ENCODE data around the gene PPP1R37. TPM values are rescaled to one million over a fixed set of nuclear protein-coding genes. Genes with fewer than 3 reads are reported as not detected.

The PPP1R37 gene
- total RNA-seq, 1 experiment from 2014 or later, result 33.6 TPM

- peak overlapping the region; percentile 27 for H3K4me2 ChIP-seq (ENCODE audit: insufficient read depth, insufficient read length, low read length)
- H3K79me2 ChIP-seq (ENCODE audit: insufficient read depth, low read length), result no peaks in the 10 kb centered on the region
- no peak overlapping the region for H3K56ac ChIP-seq (ENCODE audit: insufficient read length, low read depth, low read length)
- no peak overlapping the region for H3K23ac ChIP-seq (ENCODE audit: insufficient read length, low read depth, low read length)
- TF ChIP-seq CTCF (conservative IDR thresholded peaks at IDR 0.05), result 0 out of 3 replicates have a peak, but pooled peaks have one; percentile 11
- no peak overlapping the region for H3K14ac ChIP-seq (ENCODE audit: insufficient read depth, low read length)
- H2BK120ac ChIP-seq (ENCODE audit: low read depth, low read length, poor library complexity, severe bottlenecking), result no peak overlapping the region
- no peak overlapping the region for H2AFZ ChIP-seq (ENCODE audit: low read length)
- H2BK20ac ChIP-seq (ENCODE audit: low read depth, low read length, poor library complexity, severe bottlenecking), result no peak overlapping the region
- H3K27ac ChIP-seq (ENCODE audit: insufficient read length, low read depth, low read length), result no peak overlapping the region
- no peak overlapping the region for H3T11ph ChIP-seq (ENCODE audit: low read length)
- Mint-ChIP-seq H3K27ac (no peak overlapping the region), H3K4me3 (peak overlapping the region; percentile 52 to 76), H3K27me3 (ENCODE audit: low read depth) (peaks cover 77% of the 10 kb centered on the region), H3K9me3 (no peaks in the 10 kb centered on the region; a peak in 1 of 5 replicates), H3K4me1 (peaks cover 13 to 30% of the 10 kb centered on the region in 2 experiments), H3K36me3 (ENCODE audit: insufficient read depth in 1 of 3, low read depth in 3 of 3) (0 out of 7 replicates have a peak, but pooled peaks cover 0 to 2% (median 0%) of the 10 kb centered on the region in 3 experiments)
- H4K5ac ChIP-seq (ENCODE audit: insufficient read length, low read depth, low read length), result no peak overlapping the region
- no peak overlapping the region for H2BK15ac ChIP-seq (ENCODE audit: low read depth, low read length)
- H2BK5ac ChIP-seq (ENCODE audit: insufficient read length, low read length), result no peak overlapping the region
- H4K8ac ChIP-seq (replicated peaks; ENCODE audit: insufficient read length, low read depth, low read length), result no peak overlapping the region
- H3K27me3 ChIP-seq (ENCODE audit: insufficient read depth, low read length), result peaks cover 7% of the 10 kb centered on the region; the same call in 1 of the 2 replicates
- no peaks in the 10 kb centered on the region for H3K4me1 ChIP-seq (ENCODE audit: insufficient read depth, low read length)
- H4K20me1 ChIP-seq (ENCODE audit: control insufficient read depth, insufficient read depth, insufficient read length), result no peaks in the 10 kb centered on the region
- H3K9me3 ChIP-seq (ENCODE audit: control insufficient read depth, low read depth, low read length), result no peaks in the 10 kb centered on the region
- no peak for DNase-seq
- no CpG with 5 or more reads among the region's 19 CpGs for WGBS (ENCODE audit: extremely low coverage, insufficient read length, low lambda C conversion rate)
- H2AK5ac ChIP-seq (ENCODE audit: insufficient read length, low read length), result no peak overlapping the region
- H2BK12ac ChIP-seq (ENCODE audit: insufficient read length, low read depth, low read length), result no peak overlapping the region
- no peak overlapping the region for H4K91ac ChIP-seq (ENCODE audit: insufficient read length, low read depth, low read length)
- H3K18ac ChIP-seq (ENCODE audit: insufficient read length, low read depth, low read length), result no peak overlapping the region
- no peaks in the 10 kb centered on the region for H3K23me2 ChIP-seq (ENCODE audit: insufficient read length, low read depth, low read length, poor library complexity, severe bottlenecking)
- H3K4ac ChIP-seq (ENCODE audit: low read depth, low read length), result no peak overlapping the region
- H3K9ac ChIP-seq (ENCODE audit: extremely low read depth, insufficient read length, low read length), result no peak overlapping the region
- H3K79me1 ChIP-seq (ENCODE audit: insufficient read depth, low read depth, low read length, poor library complexity, severe bottlenecking), result no peaks in the 10 kb centered on the region
These were observed 61.3 kb downstream of the PPP1R37 start for GRCh38 chr19:45154064-45154827.

Data from H9 (cell line).